ENCODE results near the gene SUN1. TPM values are rescaled to one million over a fixed set of nuclear protein-coding genes. Genes with fewer than 3 reads are reported as not detected.

SUN1 gene
- total and polyA plus RNA-seq, 2 of the 8 experiments (the other 6 are each of a cell fraction or from before 2014, with no cell fraction given): 108 to 158 TPM

DNA sequence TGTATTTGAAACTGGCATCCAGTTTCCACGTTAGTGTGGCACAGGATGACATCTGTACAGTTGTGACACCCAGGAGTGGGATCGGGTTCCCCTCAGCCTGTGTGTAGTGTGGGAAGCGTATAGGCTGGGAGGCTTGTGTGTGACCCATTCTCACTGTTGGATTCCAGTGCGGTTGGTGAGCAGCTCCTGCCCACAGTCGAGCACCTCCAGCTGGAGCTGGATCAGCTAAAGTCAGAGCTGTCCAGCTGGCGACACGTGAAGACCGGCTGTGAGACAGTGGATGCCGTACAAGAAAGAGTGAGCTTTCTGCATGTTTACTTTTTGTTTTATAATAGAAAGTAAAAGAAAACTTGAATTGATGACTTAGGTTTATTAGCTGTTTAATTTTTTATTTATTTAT lies 25.4 kb downstream of the SUN1 start:
- TF ChIP-seq JUND (IDR thresholded peaks at IDR 0.05; ENCODE audit: low read length): no peak
- TF ChIP-seq CREB1 (IDR thresholded peaks at IDR 0.05): no peak
- TF ChIP-seq RFX5 (IDR thresholded peaks at IDR 0.05; ENCODE audit: borderline replicate concordance, low read depth, low read length): no peak
- Histone ChIP-seq H3K23me2 (ENCODE audit: low read depth, low read length) (no peaks in the 10 kb centered on the region), H3K27ac (ENCODE audit: low read depth, low read length) (no peak overlapping the region), H3K27me3 (replicated peaks in 1 of 4; ENCODE audit: control insufficient read depth in 3 of 4, extremely low read depth in 1 of 4, insufficient read depth in 3 of 4, low read length in 3 of 4) (no peaks in the 10 kb centered on the region), H3K36me3 (ENCODE audit: control insufficient read depth in 2 of 4, insufficient read depth in 4 of 4, low read length in 3 of 4) (peaks cover 32 to 77% (median 69%) of the 10 kb centered on the region in 4 experiments), H3K79me2 (ENCODE audit: control insufficient read depth in 1 of 2, insufficient read depth in 2 of 2, low read length in 2 of 2) (no peaks in the 10 kb centered on the region; a peak in 1 of 4 replicates), H3K4me2 (ENCODE audit: insufficient read depth in 1 of 2, low read depth in 2 of 2, low read length in 2 of 2) (no peak overlapping the region), H2BK12ac (ENCODE audit: low read depth, low read length) (no peak overlapping the region), H2AFZ (ENCODE audit: low read length) (no peak overlapping the region), H2BK20ac (ENCODE audit: low read length) (no peak overlapping the region), H3K56ac (replicated peaks; ENCODE audit: insufficient read length, low read depth, low read length) (no peak overlapping the region), H4K91ac (replicated peaks; ENCODE audit: insufficient read length, low read length) (no peak overlapping the region), H3K18ac (ENCODE audit: extremely low read depth, low read length) (no peak overlapping the region), H2BK15ac (ENCODE audit: low read length) (no peak overlapping the region), H3K23ac (ENCODE audit: insufficient read length) (no peak overlapping the region), H3K4me3 (ENCODE audit: extremely low read depth in 1 of 4, insufficient read depth in 2 of 4, low read depth in 3 of 4, low read length in 4 of 4) (no peak overlapping the region), H3K14ac (ENCODE audit: insufficient read length) (no peak overlapping the region), H3K9me3 (ENCODE audit: insufficient read depth in 2 of 2, low read depth in 1 of 2, low read length in 1 of 2) (no peaks in the 10 kb centered on the region), H2AK5ac (ENCODE audit: low read depth, low read length) (no peak overlapping the region), H4K8ac (ENCODE audit: extremely low read depth, insufficient read depth, low read length) (no peak overlapping the region), H3K4me1 (replicated peaks in 1 of 4; ENCODE audit: control insufficient read depth in 3 of 4, insufficient read depth in 4 of 4, low read length in 3 of 4) (no peaks in the 10 kb centered on the region), H3K4ac (replicated peaks; ENCODE audit: insufficient read length, low read depth, low read length) (no peak overlapping the region), H3K79me1 (ENCODE audit: low read depth, low read length) (no peaks in the 10 kb centered on the region; the same call in 1 of the 2 replicates), H3K9ac (replicated peaks in 1 of 4; ENCODE audit: extremely low read depth in 1 of 4, low read depth in 3 of 4, low read length in 3 of 4) (no peak overlapping the region), H2BK120ac (replicated peaks; ENCODE audit: low read depth, low read length) (no peak overlapping the region), H4K5ac (ENCODE audit: insufficient read length, low read depth, low read length) (no peak overlapping the region), H2BK5ac (ENCODE audit: low read depth, low read length) (no peak overlapping the region), H4K20me1 (replicated peaks in 1 of 2; ENCODE audit: control insufficient read depth in 1 of 2, insufficient read depth in 2 of 2, low read length in 2 of 2) (peaks cover 3 to 26% of the 10 kb centered on the region in 2 experiments)
- FAIRE-seq (no peak), DNase-seq (ENCODE audit: low read depth in 1 of 2, low spot score in 2 of 2) (no peak)
- ChIA-PET POLR2A (ENCODE audit: partially characterized antibody) (interaction anchor here (1.3 to 1.6 kb wide), 2 partner anchors 16 to 28 kb away, joined by 4 to 5 read pairs; no protein-coding TSS in a partner anchor), CTCF (ENCODE audit: partially characterized antibody) (interaction anchor here (0.8 to 1.2 kb wide), 3 partner anchors 15 to 71 kb away, joined by 3 read pairs; no protein-coding TSS in a partner anchor)
- 94% methylated on average over 9 of the region's 9 CpGs; no CpG with 5 or more reads in 1 of the 2 experiments for WGBS, 2 experiments (ENCODE audit: extremely low coverage in 1 of 2, insufficient coverage in 1 of 2, insufficient read length in 1 of 2, insufficient replicate concordance in 2 of 2, low coverage in 1 of 2, low lambda C conversion rate in 2 of 2, missing lambda C conversion rate in 1 of 2)
